GM12873 (cell line): ENCODE measurements around the gene GRIK3.

Experiments used
- TF ChIP-seq, protein P1 (sequence below): IDR thresholded peaks from 2 replicates; pipeline ENCODE4 v1.5.1; 2012; ENCODE audit warnings: low read depth, mild to moderate bottlenecking, moderate library complexity, low read length, control low read depth; ENCODE audit not compliant: insufficient read depth; ENCODE audit errors: missing control alignments

Gene GRIK3

DNA sequence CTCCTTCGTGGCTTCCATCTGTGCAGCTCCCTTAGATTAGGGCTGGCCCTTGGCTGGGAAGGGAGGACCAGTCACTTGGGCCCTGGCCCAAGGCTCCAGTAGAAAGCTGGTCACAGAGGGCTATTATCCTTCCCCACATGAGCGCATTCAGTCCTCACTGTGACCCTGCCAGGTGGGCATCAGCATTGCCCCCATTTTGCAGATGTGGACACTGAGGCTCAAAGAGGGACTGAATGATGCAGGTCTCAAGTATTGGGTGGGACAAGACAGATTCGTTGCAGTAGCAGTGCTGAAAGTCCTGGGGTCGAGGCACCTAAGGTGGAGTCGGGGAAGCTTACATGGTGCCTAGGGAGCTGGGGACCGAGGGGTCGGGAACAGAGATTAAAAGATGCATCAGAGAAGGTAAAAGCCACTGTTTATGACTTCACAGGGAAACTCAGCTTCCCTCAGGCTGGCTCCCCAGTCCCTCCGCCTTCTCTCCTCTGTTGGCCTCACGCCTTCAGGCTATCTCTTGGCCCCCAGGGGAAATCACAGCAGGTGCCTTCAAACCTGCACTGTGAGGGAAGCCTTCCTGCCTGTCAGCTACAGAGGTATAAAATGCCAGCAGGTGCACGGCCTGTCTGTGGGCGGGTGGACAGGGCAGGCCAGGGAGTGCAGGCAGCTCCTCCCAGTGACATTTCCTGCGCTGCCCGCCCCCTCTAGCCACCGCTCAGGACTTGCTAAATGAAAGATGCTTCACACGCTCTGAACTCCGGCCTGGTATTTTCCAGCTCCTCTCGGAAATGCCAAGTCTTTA lies 178.4 kb downstream of the GRIK3 start:
- TF ChIP-seq, protein P1, sequence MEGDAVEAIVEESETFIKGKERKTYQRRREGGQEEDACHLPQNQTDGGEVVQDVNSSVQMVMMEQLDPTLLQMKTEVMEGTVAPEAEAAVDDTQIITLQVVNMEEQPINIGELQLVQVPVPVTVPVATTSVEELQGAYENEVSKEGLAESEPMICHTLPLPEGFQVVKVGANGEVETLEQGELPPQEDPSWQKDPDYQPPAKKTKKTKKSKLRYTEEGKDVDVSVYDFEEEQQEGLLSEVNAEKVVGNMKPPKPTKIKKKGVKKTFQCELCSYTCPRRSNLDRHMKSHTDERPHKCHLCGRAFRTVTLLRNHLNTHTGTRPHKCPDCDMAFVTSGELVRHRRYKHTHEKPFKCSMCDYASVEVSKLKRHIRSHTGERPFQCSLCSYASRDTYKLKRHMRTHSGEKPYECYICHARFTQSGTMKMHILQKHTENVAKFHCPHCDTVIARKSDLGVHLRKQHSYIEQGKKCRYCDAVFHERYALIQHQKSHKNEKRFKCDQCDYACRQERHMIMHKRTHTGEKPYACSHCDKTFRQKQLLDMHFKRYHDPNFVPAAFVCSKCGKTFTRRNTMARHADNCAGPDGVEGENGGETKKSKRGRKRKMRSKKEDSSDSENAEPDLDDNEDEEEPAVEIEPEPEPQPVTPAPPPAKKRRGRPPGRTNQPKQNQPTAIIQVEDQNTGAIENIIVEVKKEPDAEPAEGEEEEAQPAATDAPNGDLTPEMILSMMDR: no peak

DNA sequence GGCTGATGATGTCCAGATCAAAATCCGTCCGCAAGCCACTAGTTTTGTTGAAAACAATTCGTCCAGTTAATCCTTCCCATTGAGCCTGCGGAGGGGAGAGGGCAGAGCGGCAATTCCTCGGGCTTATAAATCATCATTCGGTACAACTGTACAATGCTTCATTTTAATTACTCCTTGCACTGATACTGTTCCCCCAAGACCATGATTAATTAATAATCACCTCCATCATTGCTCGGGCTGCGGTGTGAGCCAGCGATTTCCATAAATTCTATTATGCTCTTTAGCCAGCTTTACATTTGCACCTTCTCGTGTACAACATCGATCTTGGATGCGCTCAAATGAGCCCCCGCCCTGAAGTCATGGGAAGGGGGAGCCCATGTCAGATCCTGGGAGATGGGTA lies 180.7 kb downstream of the GRIK3 start:
- TF ChIP-seq, protein P1: no peak

DNA sequence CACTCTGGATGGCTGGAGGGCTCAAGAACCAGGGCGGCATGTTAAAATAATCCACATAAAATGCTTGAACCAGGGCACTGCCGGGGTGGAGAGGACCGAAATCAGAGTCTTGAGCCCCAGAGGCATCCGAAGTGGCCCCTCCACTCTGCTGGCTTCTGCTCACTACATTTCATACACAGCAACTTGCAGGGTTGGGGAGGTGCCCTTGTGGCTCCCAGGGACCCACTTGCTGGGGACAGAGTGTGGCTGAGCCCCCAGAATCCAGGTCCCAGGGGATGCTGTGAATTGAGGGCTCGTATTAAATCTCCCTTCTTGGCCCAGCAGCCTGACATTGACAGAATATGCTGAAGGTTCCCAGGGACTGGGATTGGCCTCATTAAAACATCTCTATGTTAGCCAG lies 181.7 kb downstream of the GRIK3 start:
- TF ChIP-seq, protein P1: no peak

DNA sequence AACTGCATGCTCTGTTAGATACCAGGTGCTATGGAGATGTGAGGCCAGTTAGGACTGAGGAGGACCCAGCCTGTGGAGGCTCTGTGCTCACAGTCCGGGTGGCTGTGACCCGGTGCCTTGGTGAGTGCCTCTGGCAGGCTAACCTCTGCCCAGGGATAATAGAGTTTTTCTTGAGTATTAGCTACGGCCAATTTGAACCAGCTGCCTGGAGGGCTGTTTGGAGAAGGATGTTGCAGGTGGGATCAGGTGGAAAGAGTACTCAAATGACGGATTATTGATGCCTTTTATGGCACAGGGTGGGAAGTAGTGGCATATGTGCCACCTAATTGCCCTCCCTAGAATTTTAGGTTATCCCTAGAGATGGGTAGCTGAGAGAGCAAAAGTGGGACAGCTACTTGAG lies 182.7 kb downstream of the GRIK3 start:
- TF ChIP-seq, protein P1: no peak

DNA sequence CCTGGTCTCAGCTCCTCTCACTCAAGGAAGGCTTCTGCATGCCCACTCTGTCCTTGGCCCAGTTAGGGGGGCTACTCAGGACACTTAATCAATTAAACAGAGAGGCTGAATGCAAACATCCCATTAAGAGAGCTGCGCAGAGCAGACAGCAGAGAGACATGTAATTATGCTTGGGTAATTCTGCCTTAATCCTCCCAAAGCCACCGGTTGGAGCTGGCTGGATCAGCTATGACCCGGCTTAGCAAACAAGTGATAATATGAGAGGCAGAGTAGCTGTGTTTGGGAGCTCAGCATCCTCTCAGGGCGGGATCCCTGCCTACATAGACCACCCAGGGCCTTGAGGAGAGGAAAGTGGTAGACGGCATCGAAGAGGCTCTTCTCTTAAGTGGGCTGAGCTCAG lies 183.2 kb downstream of the GRIK3 start:
- TF ChIP-seq, protein P1: no peak

DNA sequence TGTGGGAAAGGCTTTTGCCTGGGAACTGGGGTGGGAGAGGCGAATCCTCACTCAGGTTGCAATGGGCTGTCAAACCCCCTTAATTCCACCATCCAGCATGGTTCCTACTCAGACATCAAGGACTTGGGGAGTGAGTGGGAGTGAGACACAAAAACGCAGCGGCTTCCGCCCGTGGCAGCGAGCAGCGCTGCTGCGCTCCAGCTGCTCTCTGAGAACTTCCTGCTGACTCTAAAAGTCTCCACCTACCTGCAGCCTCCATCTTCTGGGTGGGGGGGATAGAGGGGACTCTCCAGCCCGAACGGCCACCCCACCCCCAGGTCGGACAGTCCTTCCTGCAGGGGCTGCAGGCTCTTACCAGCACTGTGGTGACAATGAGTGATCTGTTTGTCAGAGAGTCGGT lies 184.4 kb downstream of the GRIK3 start:
- TF ChIP-seq, protein P1: no peak

DNA sequence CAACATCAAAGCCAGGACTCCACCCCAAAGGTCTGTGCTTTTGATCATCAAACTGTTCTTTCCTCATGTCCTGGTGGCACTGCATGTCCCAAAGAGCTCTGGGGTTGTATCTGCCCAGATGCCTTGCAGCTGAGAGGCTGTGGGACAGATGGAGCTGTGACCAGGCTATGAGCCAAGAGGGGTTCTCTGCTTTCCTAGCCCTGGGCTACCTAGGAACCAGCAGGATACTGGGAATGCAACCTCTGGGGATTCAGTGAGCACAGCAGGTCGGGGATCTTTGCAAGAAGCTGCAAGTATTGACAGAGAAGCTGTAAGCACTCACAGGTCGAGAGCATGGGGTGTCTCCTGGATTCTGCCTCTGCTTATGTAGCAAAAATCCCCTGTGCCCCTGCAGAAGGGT lies 186.6 kb downstream of the GRIK3 start:
- TF ChIP-seq, protein P1: no peak

DNA sequence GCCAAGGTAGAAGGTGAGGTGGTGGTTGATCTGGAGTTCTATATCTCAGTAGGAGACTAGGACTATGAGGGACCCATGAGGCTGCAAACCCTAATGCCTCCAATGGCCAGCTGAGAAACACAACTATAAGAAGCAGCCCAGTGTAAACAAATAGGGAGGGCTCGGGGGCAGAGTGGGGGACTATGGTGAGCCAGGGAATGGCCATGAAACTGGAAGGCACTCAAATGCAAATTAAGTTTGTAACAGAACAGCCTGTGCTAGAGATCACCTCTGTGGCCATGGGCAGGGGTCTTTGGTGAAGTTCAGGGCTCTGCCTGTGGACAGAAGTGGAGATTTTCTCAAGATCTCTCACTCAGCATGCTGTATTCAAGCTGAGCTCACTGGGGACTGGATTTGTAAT lies 187.1 kb downstream of the GRIK3 start:
- TF ChIP-seq, protein P1: no peak
